WTC11 (cell line): ENCODE data around the gene ARID3C.

Experiments used
- CREB1 ChIP-seq: sonication (generic); formaldehyde crosslinking; IDR thresholded peaks from 2 replicates; pipeline ENCODE4 v1.8.0; 2023; ENCODE audit warnings: mild to moderate bottlenecking, missing genetic modification reagents
- ELF4 ChIP-seq: sonication (generic); formaldehyde crosslinking; IDR thresholded peaks from 2 replicates; pipeline ENCODE4 v1.8.1; 2022; ENCODE audit warnings: low read depth, mild to moderate bottlenecking, moderate library complexity, missing genetic modification reagents
- IRF1 ChIP-seq: sonication (generic); formaldehyde crosslinking; IDR thresholded peaks from 2 replicates; pipeline ENCODE4 v1.8.0; 2023; ENCODE audit warnings: missing genetic modification reagents
- JUN ChIP-seq: sonication (generic); formaldehyde crosslinking; IDR thresholded peaks from 2 replicates; pipeline ENCODE4 v1.8.0; 2023; ENCODE audit warnings: mild to moderate bottlenecking, missing genetic modification reagents
- KAT7 ChIP-seq: sonication (generic); formaldehyde crosslinking; IDR thresholded peaks from 2 replicates; pipeline ENCODE4 v1.8.1; 2023; ENCODE audit warnings: missing genetic modification reagents, mild to moderate bottlenecking, borderline replicate concordance
- MLX ChIP-seq: sonication (generic); formaldehyde crosslinking; IDR thresholded peaks from 2 replicates; pipeline ENCODE4 v1.8.1; 2023; ENCODE audit warnings: mild to moderate bottlenecking, missing genetic modification reagents, moderate library complexity
- MYBL2 ChIP-seq: sonication (generic); formaldehyde crosslinking; IDR thresholded peaks from 2 replicates; pipeline ENCODE4 v1.8.1; 2023; ENCODE audit warnings: mild to moderate bottlenecking, moderate library complexity, missing genetic modification reagents
- ZNF396 ChIP-seq: fragments of 250-450 bp; sonication (Bioruptor Pico); IDR thresholded peaks from 2 replicates; pipeline ENCODE4 v1.8.0; 2021; ENCODE audit warnings: mild to moderate bottlenecking, moderate library complexity, borderline replicate concordance
- TF ChIP-seq, protein P1 (sequence below): fragments of 200-600 bp; IDR thresholded peaks from 2 replicates; pipeline ENCODE4 v1.8.0; 2022; ENCODE audit warnings: antibody characterized with exemption
- TF ChIP-seq, protein P2 (sequence below): sonication (generic); formaldehyde crosslinking; IDR thresholded peaks from 2 replicates; pipeline ENCODE4 v1.8.1; 2022; ENCODE audit warnings: mild to moderate bottlenecking, moderate library complexity, missing genetic modification reagents

DNA sequence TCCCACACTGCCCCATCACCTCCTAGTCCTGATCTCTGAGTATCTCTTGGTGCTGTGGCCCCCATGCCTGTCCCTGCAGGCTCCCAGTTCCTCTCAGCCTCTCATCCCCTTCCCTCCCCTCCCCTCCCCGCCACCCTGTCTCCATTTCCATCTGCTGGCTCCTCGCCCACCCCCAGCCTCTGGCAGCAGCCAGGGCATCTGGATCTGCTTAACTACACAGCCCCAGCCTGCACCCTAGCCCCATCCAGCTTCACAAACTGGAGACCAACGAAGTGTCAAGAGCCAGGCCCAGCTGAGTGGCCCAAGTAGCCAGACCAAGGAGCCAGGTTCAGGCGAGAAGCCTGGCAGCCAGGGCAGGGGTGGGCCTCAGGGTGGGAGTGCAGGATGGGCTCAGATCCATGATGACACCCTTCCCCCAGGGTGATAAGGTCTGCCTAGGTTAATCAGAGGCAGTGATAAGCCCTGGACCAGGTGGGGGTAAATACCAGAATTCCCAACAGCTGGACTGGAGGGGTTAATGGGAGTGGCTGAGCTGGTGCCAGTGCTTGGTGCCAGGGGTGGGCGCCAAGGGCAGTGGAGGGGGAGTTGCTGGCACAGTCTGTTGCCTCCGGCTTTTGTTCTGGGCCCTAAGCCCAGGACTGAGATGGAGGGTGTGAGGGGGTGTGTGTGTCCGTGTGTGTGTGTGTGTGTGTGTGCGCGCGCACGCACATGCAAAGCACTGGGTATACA is 25.6 kb upstream of the ARID3C start:
- TF ChIP-seq, protein P1, sequence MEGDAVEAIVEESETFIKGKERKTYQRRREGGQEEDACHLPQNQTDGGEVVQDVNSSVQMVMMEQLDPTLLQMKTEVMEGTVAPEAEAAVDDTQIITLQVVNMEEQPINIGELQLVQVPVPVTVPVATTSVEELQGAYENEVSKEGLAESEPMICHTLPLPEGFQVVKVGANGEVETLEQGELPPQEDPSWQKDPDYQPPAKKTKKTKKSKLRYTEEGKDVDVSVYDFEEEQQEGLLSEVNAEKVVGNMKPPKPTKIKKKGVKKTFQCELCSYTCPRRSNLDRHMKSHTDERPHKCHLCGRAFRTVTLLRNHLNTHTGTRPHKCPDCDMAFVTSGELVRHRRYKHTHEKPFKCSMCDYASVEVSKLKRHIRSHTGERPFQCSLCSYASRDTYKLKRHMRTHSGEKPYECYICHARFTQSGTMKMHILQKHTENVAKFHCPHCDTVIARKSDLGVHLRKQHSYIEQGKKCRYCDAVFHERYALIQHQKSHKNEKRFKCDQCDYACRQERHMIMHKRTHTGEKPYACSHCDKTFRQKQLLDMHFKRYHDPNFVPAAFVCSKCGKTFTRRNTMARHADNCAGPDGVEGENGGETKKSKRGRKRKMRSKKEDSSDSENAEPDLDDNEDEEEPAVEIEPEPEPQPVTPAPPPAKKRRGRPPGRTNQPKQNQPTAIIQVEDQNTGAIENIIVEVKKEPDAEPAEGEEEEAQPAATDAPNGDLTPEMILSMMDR = no peak
- no peak for TF ChIP-seq IRF1 (CRISPR knock-in tag)
- no peak for TF ChIP-seq MYBL2
- no peak for TF ChIP-seq ELF4 (CRISPR knock-in tag)
- TF ChIP-seq CREB1 (CRISPR knock-in tag) = no peak
- no peak for TF ChIP-seq MLX (CRISPR knock-in tag)
- TF ChIP-seq, protein P2, sequence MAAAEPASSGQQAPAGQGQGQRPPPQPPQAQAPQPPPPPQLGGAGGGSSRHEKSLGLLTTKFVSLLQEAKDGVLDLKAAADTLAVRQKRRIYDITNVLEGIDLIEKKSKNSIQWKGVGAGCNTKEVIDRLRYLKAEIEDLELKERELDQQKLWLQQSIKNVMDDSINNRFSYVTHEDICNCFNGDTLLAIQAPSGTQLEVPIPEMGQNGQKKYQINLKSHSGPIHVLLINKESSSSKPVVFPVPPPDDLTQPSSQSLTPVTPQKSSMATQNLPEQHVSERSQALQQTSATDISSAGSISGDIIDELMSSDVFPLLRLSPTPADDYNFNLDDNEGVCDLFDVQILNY (CRISPR knock-in tag) = no peak
- TF ChIP-seq JUN (CRISPR knock-in tag) = no peak
- no peak for TF ChIP-seq ZNF396 (CRISPR knock-in tag)
- no peak for TF ChIP-seq KAT7 (CRISPR knock-in tag)
